ENCODE data around the gene FGFR2.
A peak's percentile ranks its signal among the peaks of the same experiment; 100 is the strongest.

- TF ChIP-seq, protein P1, sequence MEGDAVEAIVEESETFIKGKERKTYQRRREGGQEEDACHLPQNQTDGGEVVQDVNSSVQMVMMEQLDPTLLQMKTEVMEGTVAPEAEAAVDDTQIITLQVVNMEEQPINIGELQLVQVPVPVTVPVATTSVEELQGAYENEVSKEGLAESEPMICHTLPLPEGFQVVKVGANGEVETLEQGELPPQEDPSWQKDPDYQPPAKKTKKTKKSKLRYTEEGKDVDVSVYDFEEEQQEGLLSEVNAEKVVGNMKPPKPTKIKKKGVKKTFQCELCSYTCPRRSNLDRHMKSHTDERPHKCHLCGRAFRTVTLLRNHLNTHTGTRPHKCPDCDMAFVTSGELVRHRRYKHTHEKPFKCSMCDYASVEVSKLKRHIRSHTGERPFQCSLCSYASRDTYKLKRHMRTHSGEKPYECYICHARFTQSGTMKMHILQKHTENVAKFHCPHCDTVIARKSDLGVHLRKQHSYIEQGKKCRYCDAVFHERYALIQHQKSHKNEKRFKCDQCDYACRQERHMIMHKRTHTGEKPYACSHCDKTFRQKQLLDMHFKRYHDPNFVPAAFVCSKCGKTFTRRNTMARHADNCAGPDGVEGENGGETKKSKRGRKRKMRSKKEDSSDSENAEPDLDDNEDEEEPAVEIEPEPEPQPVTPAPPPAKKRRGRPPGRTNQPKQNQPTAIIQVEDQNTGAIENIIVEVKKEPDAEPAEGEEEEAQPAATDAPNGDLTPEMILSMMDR (IDR thresholded peaks at IDR 0.05): no peak
- no peak for TF ChIP-seq POLR2A (IDR thresholded peaks at IDR 0.05)
- peak; percentile 80 for TF ChIP-seq POLR2AphosphoS5 (IDR thresholded peaks at IDR 0.05)
These were observed 70.6 kb downstream of the FGFR2 start for GRCh38 chr10:121527690-121528089.
